Measurements from ENCODE around the gene TTC4.

Gene TTC4, protein sequence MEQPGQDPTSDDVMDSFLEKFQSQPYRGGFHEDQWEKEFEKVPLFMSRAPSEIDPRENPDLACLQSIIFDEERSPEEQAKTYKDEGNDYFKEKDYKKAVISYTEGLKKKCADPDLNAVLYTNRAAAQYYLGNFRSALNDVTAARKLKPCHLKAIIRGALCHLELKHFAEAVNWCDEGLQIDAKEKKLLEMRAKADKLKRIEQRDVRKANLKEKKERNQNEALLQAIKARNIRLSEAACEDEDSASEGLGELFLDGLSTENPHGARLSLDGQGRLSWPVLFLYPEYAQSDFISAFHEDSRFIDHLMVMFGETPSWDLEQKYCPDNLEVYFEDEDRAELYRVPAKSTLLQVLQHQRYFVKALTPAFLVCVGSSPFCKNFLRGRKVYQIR

GRCh38 chr1:54715493-54716298 is at the start of gene TTC4:
Gene TTC4 (plus strand): TSS chr1:54715861. CDS start chr1:54715909, 48 bp downstream.
- peak; percentile 58 to 64 for DNase-seq (ENCODE audit: low read depth in 2 of 2)

- no peak for DNase-seq (ENCODE audit: low read depth in 2 of 2)
Measured at GRCh38 chr1:54666333-54666732, 49.3 kb upstream of the TTC4 start.

DNA sequence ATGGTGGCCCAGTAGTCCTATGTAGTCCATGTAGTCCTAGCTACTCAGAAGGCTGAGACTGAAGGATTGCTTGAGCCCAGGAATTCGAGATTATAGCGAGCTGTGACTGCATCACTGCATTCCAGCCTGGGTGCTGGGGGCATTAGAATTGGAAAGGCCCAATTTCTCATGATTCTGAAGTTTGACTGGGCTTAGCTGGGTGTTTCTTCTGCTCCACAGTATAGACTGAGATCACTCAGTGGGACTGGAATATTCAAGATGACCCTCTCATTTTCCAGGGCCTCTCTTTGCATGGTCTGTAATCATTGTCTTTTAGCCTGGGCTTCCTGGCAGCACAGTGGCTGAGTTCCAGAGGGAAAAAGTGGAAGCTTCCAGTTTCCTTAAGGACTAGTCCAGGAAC is 47.9 kb upstream of the TTC4 start:
- DNase-seq (ENCODE audit: low read depth in 2 of 2), result no peak

- no peak for DNase-seq (ENCODE audit: low read depth in 2 of 2)
Measured at GRCh38 chr1:54668567-54668966, 47.1 kb upstream of the TTC4 start.

DNA sequence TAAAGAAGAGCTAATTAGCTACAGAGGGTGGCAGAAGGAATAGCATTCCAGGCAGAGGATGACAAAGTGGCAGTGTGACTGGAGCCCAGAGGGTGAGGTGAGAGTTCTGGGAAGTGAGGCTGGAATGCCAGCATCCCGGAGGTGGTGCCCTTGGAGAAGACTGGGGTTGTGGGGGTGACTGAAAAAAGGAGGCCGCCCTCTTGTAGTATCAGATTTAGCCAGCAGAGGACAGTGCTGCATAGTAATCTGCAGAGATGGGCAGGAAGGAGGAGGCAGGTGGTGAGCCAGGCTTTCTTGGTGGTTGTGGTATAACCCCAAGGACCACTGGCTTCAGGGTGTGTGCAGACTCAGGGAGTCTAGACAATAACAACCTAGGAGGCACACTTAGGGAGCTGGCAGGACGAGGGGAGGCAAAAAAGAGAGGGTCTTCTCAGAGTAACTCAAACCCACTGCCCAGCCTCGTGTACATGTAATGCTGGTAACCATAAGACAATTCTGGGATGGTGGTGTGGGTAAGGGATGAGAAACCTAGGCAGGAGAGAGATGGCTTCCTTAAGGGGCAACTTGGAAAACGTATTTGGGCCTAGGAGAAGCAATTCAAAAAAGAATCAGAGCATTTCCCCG is 43.6 kb upstream of the TTC4 start:
- DNase-seq (ENCODE audit: low read depth in 2 of 2), result peak; percentile 31 to 36

GRCh38 chr1:54678776-54679643 is 36.7 kb upstream of the TTC4 start:
- DNase-seq (ENCODE audit: low read depth in 2 of 2), result no peak

GRCh38 chr1:54679706-54680105 is 36.0 kb upstream of the TTC4 start:
- no peak for DNase-seq (ENCODE audit: low read depth in 2 of 2)

- no peak for DNase-seq (ENCODE audit: low read depth in 2 of 2)
Measured at GRCh38 chr1:54680387-54680786, 35.3 kb upstream of the TTC4 start.

DNA sequence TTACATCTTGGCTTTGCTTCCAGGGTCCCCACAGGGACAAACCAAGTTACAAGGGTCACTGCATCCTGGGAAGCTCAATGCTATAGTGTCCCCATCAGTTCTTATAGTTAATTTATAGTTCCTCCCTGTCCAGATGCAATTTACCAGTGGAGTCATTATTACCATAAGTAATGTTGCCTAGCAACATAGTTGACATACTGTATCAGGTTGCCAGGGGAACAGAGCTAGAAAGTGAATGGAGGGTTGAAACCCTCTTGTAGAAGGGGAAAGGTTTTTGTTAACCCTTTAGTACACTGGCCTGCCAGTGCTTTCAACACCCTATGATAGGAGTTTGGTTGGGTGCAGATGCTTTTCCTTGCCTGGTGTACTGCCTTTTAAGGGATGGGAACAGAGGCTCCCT is 34.3 kb upstream of the TTC4 start:
- no peak for DNase-seq (ENCODE audit: low read depth in 2 of 2)

- no peak for DNase-seq (ENCODE audit: low read depth in 2 of 2)
Measured at GRCh38 chr1:54683453-54683852, 32.2 kb upstream of the TTC4 start.

- DNase-seq (ENCODE audit: low read depth in 2 of 2), result no peak
Measured at GRCh38 chr1:54685335-54685905, 30.2 kb upstream of the TTC4 start.

DNA sequence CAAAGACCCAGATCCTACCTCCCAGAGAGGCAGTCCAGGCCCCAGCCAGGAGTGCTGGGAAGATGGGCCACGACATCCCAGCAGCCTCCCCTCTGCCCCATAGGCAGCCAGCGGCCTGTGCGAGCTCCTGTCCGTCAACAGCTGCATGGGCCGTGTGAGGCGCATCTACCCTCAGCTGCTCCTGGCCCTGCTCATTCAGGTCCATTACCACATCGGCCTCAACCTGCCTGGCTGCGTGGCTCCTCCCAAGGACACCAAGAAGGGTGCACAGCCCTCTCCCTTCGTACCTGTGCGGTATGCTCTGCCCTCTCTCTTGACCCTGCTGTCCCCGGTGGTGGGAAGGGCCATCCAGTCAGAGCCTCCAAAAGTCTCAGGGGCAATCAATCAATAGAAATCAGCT is 29.5 kb upstream of the TTC4 start:
- no peak for DNase-seq (ENCODE audit: low read depth in 2 of 2)

DNA sequence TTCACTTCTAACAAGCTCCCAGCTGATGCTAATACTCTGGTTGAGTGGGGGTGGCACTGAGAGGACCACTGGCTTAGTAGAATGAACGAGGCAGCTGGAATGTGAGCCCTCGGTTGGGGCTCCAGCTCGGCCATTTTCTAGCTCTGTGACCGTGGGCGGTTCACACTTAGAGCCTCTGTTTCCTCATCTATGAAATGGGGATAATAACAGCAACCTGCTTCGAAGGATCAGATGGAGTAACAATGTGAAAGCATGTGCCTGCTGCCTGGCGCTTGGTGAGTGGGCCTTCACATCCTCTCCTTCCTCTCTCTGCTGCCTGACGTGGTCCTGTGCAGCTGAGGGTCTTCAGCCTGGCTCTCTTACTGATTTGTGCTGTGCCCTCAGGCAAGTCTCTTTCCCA is 20.9 kb upstream of the TTC4 start:
- no peak for DNase-seq (ENCODE audit: low read depth in 2 of 2)

DNA sequence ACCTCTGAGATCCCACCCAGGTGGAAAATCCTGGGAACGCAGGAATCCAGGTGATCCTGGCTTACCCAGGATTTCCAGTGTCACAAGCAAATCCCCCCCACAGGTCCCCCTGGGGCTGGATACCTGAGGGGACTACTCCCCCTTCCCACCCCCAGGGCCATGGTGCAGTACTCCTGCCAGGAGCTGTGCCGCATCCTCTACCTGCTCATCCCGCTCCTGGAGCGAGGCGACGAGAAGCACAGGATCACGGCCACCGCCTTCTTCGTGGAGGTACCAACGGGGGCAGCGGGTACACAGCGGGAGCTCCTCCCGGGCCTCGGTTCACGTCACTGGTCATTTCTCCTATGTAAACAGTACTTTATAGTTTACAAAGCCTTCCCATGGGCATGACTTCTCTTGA is 20.4 kb upstream of the TTC4 start:
- DNase-seq (ENCODE audit: low read depth in 2 of 2), result no peak

- DNase-seq (ENCODE audit: low read depth in 2 of 2), result no peak
Measured at GRCh38 chr1:54695764-54696163, 19.9 kb upstream of the TTC4 start.

GRCh38 chr1:54696262-54696661 is 19.4 kb upstream of the TTC4 start:
- DNase-seq (ENCODE audit: low read depth in 2 of 2), result no peak

GRCh38 chr1:54697896-54698295 is 17.8 kb upstream of the TTC4 start:
- no peak for DNase-seq (ENCODE audit: low read depth in 2 of 2)

DNA sequence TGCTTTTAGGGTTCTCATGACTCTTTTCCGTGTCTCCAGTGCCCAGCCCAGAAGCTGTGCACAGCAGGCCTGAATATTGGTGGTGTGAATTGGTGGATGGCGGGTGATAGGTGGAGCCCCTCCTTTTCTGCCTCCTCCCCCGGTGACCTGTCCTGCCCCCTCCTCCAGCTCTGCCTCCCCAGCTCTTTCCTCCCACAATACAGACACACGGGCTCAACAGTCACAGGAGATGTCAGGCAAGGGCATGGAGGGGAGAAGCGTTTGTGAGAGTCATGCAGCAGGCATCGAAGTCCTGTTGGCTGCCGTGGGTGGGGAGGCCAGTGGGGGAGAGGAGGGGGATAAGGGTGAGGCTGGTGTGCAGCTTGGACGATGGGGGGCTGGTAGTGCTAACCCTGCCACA is 17.3 kb upstream of the TTC4 start:
- no peak for DNase-seq (ENCODE audit: low read depth in 2 of 2)

GRCh38 chr1:54699936-54700525 is 15.6 kb upstream of the TTC4 start:
- no peak for DNase-seq (ENCODE audit: low read depth in 2 of 2)

DNA sequence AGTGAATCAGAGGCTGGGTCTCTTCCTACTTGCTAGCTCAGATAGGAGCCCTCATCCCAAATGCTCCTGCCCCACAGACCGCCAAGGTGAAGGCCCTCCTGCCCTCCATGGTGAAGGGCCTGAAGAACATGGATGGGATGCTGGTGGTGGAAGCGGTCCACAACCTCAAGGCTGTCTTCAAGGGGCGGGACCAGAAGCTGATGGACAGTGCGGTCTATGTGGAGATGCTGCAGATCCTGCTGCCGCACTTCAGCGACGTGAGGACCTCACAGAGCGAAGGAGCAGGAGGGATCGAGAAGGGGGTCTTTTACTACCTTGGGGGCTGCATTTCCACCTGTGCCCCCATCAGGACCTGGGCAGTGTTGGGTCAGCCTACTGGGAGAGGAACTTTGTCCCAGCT is 14.6 kb upstream of the TTC4 start:
- no peak for DNase-seq (ENCODE audit: low read depth in 2 of 2)

GRCh38 chr1:54701996-54702395 is 13.7 kb upstream of the TTC4 start:
- DNase-seq (ENCODE audit: low read depth in 2 of 2), result no peak
